Thyroid gland (tissue), 4 donors: ENCODE measurements around the gene BAHD1. TPM values are rescaled to one million over a fixed set of nuclear protein-coding genes. Genes with fewer than 3 reads are reported as not detected.
A peak's percentile ranks its signal among the peaks of the same experiment; 100 is the strongest.

Experiments
- DNase-seq, 2 donors: peaks; one replicate each; pipeline ENCODE4 v3.0.0-alpha.2; 2019
- H3K27ac ChIP-seq, 3 donors: fragments of 200-600 bp; sonication (generic); 1 replicate in 2 of 3; 2 replicates in 1 of 3; pipeline ENCODE4 v1.5.1; 2016 to 2019; ENCODE audit warnings: mild to moderate bottlenecking in 1 of 3, moderate library complexity in 1 of 3
- H3K27me3 ChIP-seq: fragments of 200-600 bp; sonication (generic); one replicate; pipeline ENCODE4 v1.5.1; 2019
- H3K36me3 ChIP-seq, 2 donors: fragments of 200-600 bp; sonication (generic); one replicate each; pipeline ENCODE4 v1.5.1; 2016 to 2019
- H3K4me1 ChIP-seq, 2 donors: fragments of 200-600 bp; sonication (generic); one replicate each; pipeline ENCODE4 v1.5.1; 2017 to 2019
- H3K4me3 ChIP-seq, 3 donors: fragments of 200-600 bp; sonication (generic); replicated peaks in 1 of 3; 1 replicate in 2 of 3; 2 replicates in 1 of 3; pipeline ENCODE4 v1.5.1; 2016; ENCODE audit warnings: mild to moderate bottlenecking in 1 of 3
- H3K9me3 ChIP-seq: fragments of 200-600 bp; sonication (generic); one replicate; pipeline ENCODE4 v1.5.1; 2017
- POLR2A ChIP-seq, 2 donors: fragments of 450-650 bp; IDR thresholded peaks; one replicate each; pipeline ENCODE4 v1.6.1; 2017; ENCODE audit warnings: antibody characterized with exemption in 2 of 2, mild to moderate bottlenecking in 2 of 2, moderate library complexity in 1 of 2
- WGBS, 2 donors: methylation state at CpG; one replicate each; pipeline ENCODE4 v1.1.5; 2017; 5-methylcytosine and 5-hydroxymethylcytosine counted together
- intact Hi-C: fragments of 100-400 bp; cut with DNase I; formaldehyde crosslinking; loops from one replicate; pipeline ENCODE4 v1.15.1; 2023
- total RNA-seq, 4 donors: library from RNA; depleted of rRNA; stranded (reverse); fragments of >200 nt; gene quantifications; one replicate each; pipeline ENCODE4 v1.2.3, GENCODE V29; 2016
- TF ChIP-seq, protein P1 (sequence below), 6 experiments: fragments of 200-600 bp in 3 of 6; fragments of 450-650 bp in 3 of 6; sonication (generic) in 3 of 6; IDR thresholded peaks; one replicate each; pipeline ENCODE4 v1.5.1; 2016 to 2019; ENCODE audit warnings: antibody characterized with exemption in 6 of 6, mild to moderate bottlenecking in 2 of 6, inconsistent platforms in 1 of 6, moderate library complexity in 1 of 6

BAHD1 gene
- total RNA-seq, 4 donors from 2014 or later: 20.0 to 50.4 (median 35.1) TPM

GRCh38 chr15:40500568-40501330 lies 60.0 kb downstream of the BAHD1 start:
- intact Hi-C loops: loop anchor here (10.0 kb wide), 1 partner anchor 56 kb away; the partner anchor contains the start of gene BAHD1
- no peak for DNase-seq
- no peak overlapping the region for H3K27ac ChIP-seq
- 74 to 85% methylated on average over 4 of the region's 4 CpGs for WGBS, 2 donors
- no peaks in the 10 kb centered on the region for H3K9me3 ChIP-seq
- TF ChIP-seq POLR2A (IDR thresholded peaks at IDR 0.05): no peak
- TF ChIP-seq, protein P1, sequence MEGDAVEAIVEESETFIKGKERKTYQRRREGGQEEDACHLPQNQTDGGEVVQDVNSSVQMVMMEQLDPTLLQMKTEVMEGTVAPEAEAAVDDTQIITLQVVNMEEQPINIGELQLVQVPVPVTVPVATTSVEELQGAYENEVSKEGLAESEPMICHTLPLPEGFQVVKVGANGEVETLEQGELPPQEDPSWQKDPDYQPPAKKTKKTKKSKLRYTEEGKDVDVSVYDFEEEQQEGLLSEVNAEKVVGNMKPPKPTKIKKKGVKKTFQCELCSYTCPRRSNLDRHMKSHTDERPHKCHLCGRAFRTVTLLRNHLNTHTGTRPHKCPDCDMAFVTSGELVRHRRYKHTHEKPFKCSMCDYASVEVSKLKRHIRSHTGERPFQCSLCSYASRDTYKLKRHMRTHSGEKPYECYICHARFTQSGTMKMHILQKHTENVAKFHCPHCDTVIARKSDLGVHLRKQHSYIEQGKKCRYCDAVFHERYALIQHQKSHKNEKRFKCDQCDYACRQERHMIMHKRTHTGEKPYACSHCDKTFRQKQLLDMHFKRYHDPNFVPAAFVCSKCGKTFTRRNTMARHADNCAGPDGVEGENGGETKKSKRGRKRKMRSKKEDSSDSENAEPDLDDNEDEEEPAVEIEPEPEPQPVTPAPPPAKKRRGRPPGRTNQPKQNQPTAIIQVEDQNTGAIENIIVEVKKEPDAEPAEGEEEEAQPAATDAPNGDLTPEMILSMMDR (IDR thresholded peaks at IDR 0.05): no peak
- no peak overlapping the region for H3K4me3 ChIP-seq
- H3K27me3 ChIP-seq: no peaks in the 10 kb centered on the region
- no peaks in the 10 kb centered on the region for H3K4me1 ChIP-seq
- no peaks in the 10 kb centered on the region for H3K36me3 ChIP-seq

- H3K4me1 ChIP-seq: no peaks in the 10 kb centered on the region
- 75 to 80% methylated on average over 6 of the region's 6 CpGs for WGBS, 2 donors
- no peaks in the 10 kb centered on the region for H3K27me3 ChIP-seq
- intact Hi-C loops: loop anchor here (10.0 kb wide), 1 partner anchor 57 kb away; the partner anchor contains the start of gene BAHD1
- DNase-seq: no peak
- no peaks in the 10 kb centered on the region for H3K9me3 ChIP-seq
- no peaks in the 10 kb centered on the region for H3K36me3 ChIP-seq
- no peak overlapping the region for H3K4me3 ChIP-seq
- H3K27ac ChIP-seq: no peak overlapping the region
- TF ChIP-seq, protein P1 (IDR thresholded peaks at IDR 0.05): no peak
- TF ChIP-seq POLR2A (IDR thresholded peaks at IDR 0.05): no peak
Measured at GRCh38 chr15:40501487-40501886, 60.7 kb downstream of the BAHD1 start.

- no peaks in the 10 kb centered on the region for H3K9me3 ChIP-seq
- no peaks in the 10 kb centered on the region for H3K27me3 ChIP-seq
- H3K4me1 ChIP-seq: peaks cover 0 to 7% of the 10 kb centered on the region in 2 donors
- no peaks in the 10 kb centered on the region for H3K36me3 ChIP-seq
- H3K27ac ChIP-seq: no peak overlapping the region
- TF ChIP-seq POLR2A (IDR thresholded peaks at IDR 0.05): no peak
- TF ChIP-seq, protein P1 (IDR thresholded peaks at IDR 0.05): peak; percentile 57 to 81 (median 70)
- peak; percentile 82 to 85 for DNase-seq
- 11 to 20% methylated on average over 14 to 16 of the region's 30 CpGs for WGBS, 2 donors
- no peak overlapping the region for H3K4me3 ChIP-seq
- intact Hi-C loops: loop anchor here (10.0 kb wide), 1 partner anchor 62 kb away; the partner anchor contains the start of gene BAHD1
Measured at GRCh38 chr15:40506964-40507571, 66.3 kb downstream of the BAHD1 start.

GRCh38 chr15:40508216-40508615 lies 67.5 kb downstream of the BAHD1 start:
- Histone ChIP-seq H3K36me3 (no peaks in the 10 kb centered on the region), H3K9me3 (no peaks in the 10 kb centered on the region), H3K4me3 (no peak overlapping the region), H3K27ac (no peak overlapping the region), H3K27me3 (no peaks in the 10 kb centered on the region), H3K4me1 (peaks cover 0 to 7% of the 10 kb centered on the region in 2 donors)
- no peak for DNase-seq
- TF ChIP-seq, protein P1 (IDR thresholded peaks at IDR 0.05): no peak
- no peak for TF ChIP-seq POLR2A (IDR thresholded peaks at IDR 0.05)
- WGBS, 2 donors: 98% methylated on average over 1 of the region's 1 CpG
- intact Hi-C loops: loop anchor here (10.0 kb wide), 1 partner anchor 63 kb away; the partner anchor contains the start of gene BAHD1

DNA sequence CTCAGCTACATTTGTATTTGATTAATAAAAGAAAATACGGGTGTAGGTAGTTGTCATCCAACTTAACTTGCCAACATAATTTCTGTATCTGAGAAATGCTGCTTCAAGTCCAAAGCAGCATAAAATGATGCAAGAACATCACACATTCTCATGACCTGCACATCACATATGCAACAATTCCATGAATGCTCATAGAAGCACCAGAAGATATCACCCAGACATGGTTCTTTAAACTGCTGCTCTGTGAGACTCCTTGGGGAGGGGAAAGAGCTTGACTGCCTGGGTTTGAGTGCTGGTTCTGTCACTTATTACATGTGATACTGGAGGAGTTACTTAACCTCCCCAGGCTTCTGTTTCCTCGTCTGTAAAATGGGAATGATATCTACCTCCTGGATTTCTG lies 69.4 kb downstream of the BAHD1 start:
- DNase-seq: no peak
- Histone ChIP-seq H3K4me3 (no peak overlapping the region), H3K27ac (no peak overlapping the region), H3K36me3 (no peaks in the 10 kb centered on the region), H3K27me3 (no peaks in the 10 kb centered on the region), H3K9me3 (no peaks in the 10 kb centered on the region), H3K4me1 (peaks cover 0 to 7% of the 10 kb centered on the region in 2 donors)
- 89 to 92% methylated on average over 2 of the region's 2 CpGs for WGBS, 2 donors
- intact Hi-C loops: no loop called here
- TF ChIP-seq POLR2A (IDR thresholded peaks at IDR 0.05): no peak
- TF ChIP-seq, protein P1 (IDR thresholded peaks at IDR 0.05): no peak
